ENCODE data around the gene IL12RB1.

DNA sequence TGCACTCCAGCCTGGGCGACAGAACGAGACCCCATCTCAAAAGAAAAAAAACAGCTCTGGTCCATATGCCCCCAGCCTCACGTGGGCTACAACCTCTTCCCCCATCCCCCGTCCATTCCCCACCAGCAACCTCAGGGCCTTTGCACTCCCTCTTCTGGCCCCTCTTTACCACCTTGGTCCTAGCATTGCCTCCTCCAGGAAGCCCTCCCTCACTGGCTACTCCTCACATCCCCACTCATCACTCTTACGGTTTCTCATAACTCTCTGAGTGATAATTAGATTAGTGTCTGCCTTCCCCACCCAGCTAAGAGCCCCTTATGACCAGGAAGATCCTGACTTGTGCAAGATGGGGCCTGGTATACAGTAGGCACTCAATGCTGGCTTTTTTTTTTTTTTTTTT is 30.8 kb downstream of the IL12RB1 start:
- TF ChIP-seq, protein P1, sequence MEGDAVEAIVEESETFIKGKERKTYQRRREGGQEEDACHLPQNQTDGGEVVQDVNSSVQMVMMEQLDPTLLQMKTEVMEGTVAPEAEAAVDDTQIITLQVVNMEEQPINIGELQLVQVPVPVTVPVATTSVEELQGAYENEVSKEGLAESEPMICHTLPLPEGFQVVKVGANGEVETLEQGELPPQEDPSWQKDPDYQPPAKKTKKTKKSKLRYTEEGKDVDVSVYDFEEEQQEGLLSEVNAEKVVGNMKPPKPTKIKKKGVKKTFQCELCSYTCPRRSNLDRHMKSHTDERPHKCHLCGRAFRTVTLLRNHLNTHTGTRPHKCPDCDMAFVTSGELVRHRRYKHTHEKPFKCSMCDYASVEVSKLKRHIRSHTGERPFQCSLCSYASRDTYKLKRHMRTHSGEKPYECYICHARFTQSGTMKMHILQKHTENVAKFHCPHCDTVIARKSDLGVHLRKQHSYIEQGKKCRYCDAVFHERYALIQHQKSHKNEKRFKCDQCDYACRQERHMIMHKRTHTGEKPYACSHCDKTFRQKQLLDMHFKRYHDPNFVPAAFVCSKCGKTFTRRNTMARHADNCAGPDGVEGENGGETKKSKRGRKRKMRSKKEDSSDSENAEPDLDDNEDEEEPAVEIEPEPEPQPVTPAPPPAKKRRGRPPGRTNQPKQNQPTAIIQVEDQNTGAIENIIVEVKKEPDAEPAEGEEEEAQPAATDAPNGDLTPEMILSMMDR (IDR thresholded peaks at IDR 0.05) = no peak
- TF ChIP-seq POLR2AphosphoS5 (IDR thresholded peaks at IDR 0.05) = no peak
- TF ChIP-seq POLR2A (IDR thresholded peaks at IDR 0.05) = no peak
- no peak for TF ChIP-seq EP300 (IDR thresholded peaks at IDR 0.05)
